ENCODE data around the gene MRPS35.

Gene MRPS35

DNA sequence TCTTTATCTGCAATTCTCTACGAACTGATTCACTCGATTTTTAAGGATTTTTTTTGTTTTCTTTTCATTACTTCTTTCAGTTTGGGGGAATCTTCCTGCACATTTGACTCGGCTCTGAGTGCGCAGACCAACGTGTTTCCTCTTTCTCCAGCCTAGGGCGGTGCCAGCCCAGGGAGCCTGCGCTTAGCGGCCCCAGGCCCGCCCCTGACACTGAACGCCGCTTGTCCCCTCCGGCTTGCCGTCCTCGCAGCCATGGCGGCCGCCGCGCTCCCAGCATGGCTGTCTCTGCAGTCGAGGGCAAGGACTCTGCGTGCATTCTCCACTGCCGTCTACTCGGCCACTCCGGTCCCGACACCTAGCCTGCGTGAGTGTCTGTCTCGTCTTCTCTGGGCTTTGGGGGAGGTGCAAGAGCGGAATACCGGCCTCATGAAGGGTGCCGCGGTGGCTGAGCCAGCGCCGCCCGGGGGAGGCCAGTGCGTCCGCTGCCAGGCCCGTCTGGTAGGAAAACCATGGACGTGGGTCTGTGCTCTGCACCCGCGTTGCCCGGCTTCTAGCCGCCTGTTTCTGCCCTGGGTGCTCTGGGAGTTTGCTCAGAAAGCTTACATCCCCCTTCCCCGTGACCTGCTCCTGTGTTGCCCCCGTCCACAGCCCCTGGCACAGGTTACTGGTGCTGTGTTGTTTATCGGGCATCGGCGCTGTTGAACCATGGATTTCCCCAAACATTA lies at the start of gene MRPS35:
TSS of gene MRPS35 (plus strand) at position 241 of the 725 bp plus-strand sequence. CDS start at position 253, 12 bp downstream.
- no peak for FAIRE-seq

DNA sequence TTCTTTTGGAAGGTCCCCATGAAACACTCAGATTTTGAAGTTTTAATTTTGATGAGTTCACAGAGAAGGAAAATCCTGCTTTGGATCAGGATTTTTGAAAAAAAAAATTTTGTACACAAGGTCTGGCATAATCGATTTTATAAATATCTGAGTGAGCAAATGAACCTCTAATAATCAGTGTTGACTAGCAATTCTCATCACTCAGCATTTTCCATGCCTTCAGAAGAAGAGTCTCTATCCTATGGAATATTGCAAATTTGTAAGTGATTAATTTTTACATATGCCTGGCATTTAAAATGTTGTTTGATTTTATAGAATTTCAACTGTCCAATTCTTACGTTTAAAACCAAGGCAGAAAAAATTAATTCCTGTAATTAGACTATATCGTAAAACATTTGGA lies 44.9 kb upstream of the MRPS35 start:
- FAIRE-seq = no peak

DNA sequence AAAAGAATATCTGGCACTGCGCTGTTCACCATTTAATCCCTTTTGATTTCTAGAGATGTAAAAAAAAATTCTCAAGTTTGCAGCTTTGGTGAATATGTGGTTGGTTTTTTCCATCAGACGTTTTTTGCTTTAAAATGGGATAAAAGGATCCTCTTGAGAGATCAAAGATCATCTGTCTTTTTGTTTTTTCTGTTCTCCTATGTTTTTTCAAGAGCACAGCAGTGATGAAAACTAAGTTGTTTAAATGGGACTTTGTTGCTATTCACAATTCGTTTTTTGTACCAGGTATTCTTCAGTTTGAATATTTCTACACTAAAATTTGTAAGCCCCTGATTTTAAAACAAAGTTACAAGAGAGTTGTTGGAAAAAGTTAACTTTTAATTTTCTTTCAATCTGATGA lies 44.1 kb upstream of the MRPS35 start:
- no peak for FAIRE-seq

DNA sequence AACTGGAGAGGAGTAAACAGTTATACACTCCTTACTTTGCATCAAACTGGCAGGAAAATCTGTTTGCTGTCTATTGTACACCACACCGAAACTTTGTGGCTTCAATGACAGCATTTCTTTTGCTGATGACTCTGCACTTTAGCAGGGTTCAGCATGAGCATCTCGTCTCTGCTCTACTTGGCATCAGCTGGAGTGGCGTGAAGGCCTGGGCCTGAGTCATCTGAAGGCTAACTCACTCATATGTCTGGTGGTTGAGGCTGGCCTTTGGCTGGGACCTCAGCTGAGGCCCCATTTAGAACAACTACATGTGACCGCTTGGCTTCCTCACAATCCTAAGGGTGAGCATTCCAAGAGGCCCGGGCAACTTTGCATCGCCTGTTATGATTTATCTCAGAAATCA lies 43.1 kb upstream of the MRPS35 start:
- FAIRE-seq = no peak

DNA sequence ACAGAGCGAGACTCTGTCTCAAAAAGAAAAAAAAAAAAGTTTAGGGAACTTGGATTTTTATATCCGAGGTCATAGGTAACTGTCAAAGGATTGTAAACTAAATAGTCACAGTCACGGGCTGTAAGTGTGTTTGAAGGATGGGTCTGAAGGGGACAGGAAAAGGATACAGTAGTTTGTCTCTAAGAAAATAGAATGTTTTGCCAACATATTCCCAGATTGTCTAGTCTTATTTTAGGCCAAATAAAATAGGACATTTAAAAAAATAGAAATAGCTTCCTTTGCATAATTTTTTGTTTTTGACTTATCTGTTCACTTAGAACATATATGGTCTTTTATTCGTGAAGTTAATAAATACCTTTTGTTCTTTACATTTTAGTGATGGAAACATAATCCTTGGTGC lies 38.6 kb upstream of the MRPS35 start:
- no peak for FAIRE-seq

DNA sequence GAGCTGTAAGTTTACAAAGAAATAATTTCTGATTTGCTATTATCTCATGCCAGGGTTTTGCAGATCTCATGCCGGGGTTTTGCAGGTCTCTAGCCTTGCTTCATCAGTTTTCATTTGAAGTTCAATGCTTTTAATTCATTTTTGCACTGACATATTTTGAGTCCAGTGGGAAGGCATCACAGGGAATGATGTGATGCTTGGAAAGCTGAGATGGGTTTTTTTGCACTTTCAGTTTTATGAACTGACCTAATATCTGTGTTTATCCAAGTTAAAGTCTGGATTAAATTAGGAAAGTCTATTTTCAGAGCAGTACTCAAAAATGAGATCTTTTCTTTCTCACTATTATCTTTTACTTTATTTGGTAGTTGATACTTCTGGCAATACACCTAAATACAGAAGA lies 38.0 kb upstream of the MRPS35 start:
- no peak for FAIRE-seq

DNA sequence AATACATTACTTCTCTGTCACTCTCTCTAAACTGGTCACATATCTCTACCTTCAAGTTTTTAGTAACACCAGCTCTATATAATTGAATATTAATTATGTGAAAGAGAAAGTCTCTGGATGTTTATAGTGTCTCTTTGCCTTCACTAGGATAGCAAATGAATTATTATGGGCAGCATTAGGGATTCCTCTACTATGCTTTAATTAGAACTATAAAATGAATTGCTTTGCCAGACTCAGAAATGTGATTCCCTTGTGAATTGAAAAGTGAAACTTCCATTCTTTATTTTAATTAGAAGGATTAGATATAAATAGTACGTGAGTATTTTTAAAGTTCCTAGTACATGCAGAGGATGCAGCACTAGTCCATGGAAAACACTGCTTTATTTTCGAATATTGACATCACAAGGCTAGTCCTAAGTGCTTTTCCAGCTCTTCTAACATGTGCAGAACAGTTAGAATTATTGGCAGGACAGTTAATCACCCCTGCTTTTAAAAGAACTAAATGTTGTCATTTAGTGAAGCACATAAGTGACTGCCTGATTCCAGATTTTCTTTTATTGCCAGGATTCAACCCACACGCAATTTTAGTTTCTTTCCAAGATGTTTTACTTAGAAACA lies 37.4 kb upstream of the MRPS35 start:
- peak; percentile 38 for FAIRE-seq

DNA sequence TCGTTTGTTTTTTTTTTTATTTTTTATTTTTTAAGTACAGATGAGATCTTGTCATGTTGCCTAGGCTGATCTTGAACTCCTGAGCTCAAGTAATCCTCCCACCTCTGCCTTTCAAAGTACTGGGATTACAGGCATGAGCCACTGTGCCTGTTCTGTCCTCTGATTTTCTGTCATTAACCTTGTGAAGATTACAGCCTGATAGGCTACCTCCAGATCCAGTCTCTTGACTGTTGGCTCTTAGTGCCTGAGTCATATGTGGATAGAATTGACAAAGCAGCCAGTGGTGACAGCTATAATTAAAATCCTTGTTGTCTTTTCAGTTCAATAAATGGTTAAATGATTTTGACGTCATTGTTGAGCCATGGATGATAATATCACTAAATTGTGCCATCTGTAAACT lies 35.6 kb upstream of the MRPS35 start:
- FAIRE-seq = no peak

DNA sequence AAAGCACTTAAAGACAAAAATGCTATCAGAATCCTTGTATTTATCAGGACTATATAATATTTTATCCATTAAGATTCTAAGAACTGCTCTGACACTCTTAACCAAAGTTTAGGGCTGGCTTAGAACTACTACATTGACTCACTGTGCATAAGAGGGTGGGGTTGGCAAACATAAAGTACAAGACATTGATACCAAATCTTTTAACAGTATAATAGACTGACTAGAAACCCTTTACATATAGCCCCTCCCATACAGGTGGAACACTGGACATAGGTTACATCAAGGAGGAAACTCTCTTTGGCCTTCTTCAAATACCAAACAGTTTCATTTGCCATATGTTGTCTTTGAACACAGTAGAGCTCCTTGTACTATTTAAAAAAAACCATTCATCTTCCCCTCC lies 30.0 kb upstream of the MRPS35 start:
- FAIRE-seq = no peak

DNA sequence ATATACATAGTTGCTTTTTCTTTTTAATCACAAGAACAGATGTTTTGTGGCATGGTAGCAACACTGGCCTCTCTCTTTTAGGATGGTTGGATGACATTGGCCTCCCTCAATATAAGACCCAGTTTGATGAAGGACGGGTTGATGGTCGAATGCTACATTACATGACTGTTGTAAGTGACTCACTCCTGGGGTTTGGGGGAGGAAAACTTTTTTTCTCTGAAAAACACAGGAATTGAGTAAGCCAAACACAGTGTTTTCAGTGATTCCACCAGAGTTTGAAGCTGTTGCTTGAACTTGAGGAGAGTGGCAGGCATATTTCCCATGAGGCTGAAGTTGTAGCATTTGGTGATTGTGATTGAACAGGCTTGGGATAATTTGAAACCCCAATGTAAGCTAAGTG lies 28.1 kb upstream of the MRPS35 start:
- FAIRE-seq = no peak

DNA sequence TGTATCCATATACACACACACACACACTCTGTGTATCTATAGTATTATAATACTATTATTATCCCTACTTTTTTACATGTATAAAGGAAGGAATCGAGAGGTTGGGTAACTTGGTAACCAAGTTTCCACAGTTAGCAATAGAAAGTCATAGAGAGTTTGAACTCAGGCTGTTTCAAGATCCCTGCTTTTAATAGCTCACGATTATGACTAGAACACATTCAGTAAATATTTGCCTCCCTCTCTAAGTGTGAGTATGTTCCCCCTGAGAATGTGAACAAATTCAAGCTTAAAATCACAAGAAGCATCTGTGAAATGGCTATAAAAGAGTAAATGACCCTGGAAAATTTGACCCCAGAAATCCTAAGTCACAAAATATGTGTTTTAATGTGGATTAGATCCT lies 25.4 kb upstream of the MRPS35 start:
- FAIRE-seq = peak; percentile 57

DNA sequence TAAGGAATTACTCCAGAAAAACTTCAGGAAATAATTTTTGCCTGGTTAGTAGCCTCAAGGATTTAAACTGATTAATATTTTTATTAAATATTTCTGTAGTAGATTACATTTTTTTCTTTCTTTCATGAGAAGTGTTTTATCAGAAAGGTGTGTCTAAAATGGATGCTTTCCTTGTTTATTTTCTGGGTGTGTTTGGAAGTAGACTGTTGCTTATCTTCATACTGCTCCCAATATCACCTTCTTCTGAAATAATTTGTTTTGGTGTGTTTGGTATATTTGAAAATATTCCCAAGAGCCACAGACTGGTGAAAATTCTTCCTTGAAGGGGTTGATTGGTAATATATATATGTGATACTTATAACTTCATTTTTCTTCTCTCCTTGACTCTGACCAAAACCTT lies 24.5 kb upstream of the MRPS35 start:
- peak; percentile 38 for FAIRE-seq

DNA sequence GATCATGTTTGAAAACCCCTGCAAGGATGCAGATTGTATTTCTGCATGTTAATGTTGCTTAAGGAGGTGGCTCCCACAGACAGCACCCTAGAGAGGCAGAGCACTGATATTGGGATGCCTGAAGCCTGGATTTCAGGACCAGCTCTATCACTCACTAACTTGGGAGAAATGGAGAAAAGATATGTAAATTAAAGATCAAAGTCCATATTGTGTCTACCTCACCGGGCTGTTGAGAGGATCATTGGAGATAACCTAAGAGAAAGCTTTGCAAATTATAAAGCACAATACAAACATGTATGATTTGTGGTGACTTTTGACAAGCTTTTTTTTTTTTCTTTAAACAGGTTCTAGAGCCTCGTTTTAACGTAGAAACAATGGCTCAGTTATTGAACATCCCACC lies 22.0 kb upstream of the MRPS35 start:
- no peak for FAIRE-seq

DNA sequence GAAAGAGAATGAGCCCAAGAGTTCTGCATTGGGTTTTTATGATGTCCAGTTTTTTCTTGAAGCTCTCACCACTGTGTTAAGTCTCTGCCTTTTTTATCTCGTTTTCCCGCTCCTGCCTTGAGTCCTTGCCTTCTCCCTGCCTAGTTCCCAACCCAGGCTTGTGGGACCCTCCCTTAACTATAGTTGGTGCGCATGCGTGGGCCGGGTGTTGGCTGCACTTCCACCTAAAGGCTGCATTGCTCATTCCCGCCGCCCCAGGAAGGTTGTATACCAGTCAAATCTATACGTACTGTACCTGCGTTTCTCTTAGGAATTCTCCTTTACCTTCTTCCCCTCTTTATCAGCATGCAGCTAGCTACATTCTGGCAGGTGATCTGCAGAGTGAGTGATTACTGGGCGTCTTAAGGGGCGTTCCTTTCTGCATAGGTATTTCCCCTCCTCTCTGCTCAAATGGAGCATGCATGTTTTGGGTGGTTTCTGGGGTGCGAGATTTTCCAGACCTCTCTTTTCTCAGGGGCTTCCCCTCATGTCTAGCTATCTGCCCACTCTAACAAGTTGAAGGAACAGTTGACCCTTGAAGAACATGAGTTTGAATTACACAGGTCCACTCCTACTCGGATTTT lies 21.0 kb upstream of the MRPS35 start:
- FAIRE-seq = no peak

DNA sequence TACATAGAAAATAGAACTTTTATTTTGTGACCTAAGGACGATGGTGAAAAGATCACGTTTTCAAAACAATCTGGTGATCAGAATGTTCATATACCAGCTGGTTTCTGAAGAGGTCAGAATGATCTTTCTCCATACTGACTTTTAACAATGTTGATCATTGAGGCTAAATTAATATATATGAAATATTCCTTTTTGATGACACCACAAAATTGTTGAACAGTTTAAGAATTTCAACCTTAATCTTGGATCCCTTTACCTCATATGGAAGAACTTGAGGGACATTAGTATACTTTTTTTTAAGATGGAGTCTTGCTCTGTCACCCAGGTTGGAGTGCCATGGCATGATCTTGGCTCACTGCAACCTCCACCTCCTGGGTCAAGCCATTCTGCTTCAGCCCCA lies 17.2 kb upstream of the MRPS35 start:
- FAIRE-seq = no peak

DNA sequence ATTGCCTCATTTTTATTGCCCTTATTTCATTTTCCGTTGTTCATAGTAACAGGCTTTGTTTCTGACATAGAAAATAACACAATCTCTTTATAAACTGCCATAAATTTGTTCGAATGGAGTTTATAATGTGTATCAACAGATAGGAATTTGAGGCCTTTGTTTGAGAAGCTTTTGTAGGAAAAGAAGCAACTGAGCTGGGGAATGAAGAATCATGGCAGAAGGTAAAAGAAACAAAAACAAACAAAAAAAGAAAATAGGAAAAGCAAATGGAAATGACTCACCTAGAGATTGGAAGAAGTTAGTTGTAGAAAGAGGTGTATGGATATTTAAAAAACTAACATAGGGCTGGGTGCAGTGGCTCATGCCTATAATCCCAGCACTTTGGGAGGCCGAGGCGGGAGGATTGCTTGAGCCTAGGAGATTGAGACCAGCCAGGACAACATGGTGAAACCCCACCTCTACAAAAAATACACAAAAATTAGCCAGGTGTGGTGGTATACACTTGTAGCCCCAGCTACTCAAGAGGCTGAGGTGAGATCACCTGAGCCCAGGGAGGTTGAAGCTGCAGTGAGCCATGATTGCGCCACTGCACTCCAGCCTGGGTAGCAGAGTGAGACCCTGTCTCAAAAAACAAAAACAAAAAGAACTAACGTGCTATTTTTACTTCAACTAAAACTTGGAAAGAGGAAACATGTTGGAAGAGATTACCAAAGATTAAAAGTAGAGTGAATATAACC lies 14.9 kb upstream of the MRPS35 start:
- no peak for FAIRE-seq

DNA sequence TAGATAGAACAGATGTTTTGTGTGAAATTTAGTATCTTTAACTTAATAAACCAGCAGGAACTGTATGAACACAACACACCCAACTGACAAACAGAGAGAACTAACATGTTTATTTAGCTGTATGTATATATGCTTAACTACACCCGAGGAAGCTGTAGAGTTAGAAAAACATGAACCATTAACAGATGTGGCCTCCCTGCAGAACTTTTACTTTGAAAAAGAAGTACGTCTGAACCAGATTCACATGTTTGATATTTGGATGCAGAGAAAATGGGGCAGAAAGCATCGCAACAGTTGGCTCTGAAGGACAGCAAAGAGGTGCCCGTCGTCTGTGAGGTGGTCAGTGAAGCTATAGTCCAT lies 14.4 kb upstream of the MRPS35 start, which contains the start of gene REP15:
TSS of gene REP15 (plus strand) at position 155 of the 360 bp plus-strand sequence. CDS start at position 271, 116 bp downstream.
- no peak for FAIRE-seq

DNA sequence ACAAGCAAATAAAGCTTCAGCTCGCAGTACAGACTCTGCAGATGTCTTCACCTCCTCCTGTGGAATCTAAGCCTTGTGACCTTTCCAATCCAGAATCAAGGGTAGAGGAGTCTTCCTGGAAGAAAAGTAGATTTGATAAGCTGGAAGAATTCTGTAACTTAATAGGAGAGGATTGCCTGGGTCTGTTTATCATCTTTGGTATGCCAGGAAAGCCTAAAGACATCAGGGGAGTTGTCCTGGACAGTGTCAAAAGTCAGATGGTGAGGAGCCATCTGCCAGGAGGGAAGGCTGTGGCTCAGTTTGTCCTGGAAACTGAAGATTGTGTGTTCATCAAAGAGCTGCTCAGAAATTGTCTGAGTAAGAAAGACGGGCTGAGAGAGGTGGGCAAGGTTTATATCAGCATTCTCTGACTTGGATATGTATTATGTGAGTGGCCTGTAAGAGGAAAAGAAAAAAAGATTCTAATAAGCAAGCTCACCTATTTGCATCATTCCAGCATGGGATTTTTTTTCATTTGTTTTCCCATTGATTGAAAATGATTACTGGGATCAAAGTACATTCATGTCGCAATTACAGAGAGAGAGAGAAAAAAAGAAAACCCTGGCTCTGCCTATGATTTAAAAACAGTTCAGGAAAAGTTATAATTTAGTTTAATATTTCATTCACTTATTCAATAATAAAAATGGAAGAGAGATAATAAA lies 13.6 kb upstream of the MRPS35 start:
- no peak for FAIRE-seq

DNA sequence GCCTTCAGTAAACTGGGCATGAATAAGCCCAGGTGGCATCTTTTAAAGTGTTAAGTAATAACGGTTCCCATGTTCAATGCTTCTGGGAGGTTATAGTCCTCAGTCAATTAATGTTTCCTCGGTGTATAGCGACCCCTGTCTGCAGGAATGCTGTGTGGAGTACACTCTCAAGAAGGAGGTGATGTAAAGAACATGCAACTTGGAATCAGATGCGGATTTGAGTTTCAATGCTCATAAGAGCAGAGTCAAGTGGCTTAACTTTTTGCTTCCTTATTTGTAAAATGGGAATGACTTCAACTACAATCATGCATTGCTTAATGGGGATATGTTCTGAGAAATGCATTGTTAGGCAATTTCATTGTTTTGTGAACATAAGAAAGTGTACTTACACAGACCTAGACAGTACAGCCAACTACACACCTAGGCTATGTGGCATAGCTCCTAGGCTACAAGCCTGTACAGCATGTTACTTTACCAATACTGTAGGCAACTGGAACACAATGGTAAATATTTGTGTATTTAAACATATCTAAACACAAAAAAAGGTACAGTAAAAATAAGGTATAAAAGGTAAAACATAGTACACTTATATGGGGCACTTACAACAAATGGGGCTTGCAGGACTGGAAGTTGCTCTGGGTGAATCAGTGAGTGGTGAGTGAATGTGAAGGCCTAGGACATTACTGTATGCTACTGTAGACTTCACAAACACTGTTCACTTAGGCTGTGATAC lies 6.7 kb upstream of the MRPS35 start:
- no peak for FAIRE-seq

DNA sequence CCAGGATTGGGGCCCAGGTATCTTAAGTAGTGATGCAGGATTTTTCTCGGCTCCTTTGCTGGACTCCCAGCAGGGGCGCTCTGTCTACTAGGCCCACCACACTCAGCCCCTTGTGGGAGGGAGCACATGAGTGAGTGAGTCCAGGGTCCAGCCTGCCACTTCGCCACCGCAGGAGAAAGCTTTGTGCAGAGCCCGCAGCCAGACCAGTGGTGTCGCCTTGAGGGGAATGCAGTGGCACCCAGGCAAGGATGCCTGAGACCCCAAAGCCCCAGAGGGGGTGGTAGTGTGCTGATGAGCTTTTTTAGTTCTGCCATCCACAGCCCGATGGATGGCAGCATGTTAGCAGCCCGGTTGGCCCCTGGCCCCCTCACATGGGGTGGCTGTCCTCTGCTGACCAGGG lies 5.4 kb upstream of the MRPS35 start:
- no peak for FAIRE-seq

DNA sequence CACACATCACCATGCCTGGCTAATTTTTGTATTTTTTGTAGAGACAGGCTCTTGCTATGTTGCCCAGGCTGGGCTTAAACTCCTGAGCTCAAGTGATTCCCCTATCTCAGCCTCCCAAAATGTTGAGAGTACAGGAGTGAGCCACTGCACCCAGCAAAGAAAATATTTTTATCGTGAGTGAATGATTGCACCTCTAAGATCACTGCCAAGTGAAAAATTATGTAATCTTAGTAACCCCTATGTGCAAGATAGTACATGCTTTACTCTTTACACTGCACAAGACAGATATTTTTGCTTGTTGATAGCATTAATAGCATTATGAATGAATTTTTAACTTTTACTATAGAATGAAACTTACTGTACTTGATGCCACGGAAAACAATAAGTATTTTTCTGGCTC lies 3.4 kb upstream of the MRPS35 start:
- no peak for FAIRE-seq

Data from colon (tissue), 2 donors.